Neuronal stem cell (in vitro differentiated cells): Measurements from ENCODE around the gene LRRC4B.
"Not testable (repeated sequence)": the region's sequence is repeated elsewhere in the genome, so short reads cannot be mapped to it uniquely, and the experiment has no call there.

Source experiments
- DNase-seq: peaks from one replicate; pipeline ENCODE4 v3.0.0-alpha.2; 2013; ENCODE audit warnings: low spot score
- H2AFZ ChIP-seq: one replicate; pipeline ENCODE4 v1.6.1; 2013; ENCODE audit warnings: mild to moderate bottlenecking, low read length, inconsistent platforms
- H2AK5ac ChIP-seq: 2 replicates; pipeline ENCODE4 v1.6.1; 2013; ENCODE audit warnings: low read depth, mild to moderate bottlenecking, inconsistent platforms, low read length, moderate library complexity, mixed read lengths
- H2BK120ac ChIP-seq: 2 replicates; pipeline ENCODE4 v1.6.1; 2013; ENCODE audit warnings: low read depth, mild to moderate bottlenecking, inconsistent platforms, low read length, moderate library complexity, mixed read lengths
- H2BK12ac ChIP-seq: one replicate; pipeline ENCODE4 v1.6.1; 2013; ENCODE audit warnings: low read length, inconsistent platforms
- H2BK15ac ChIP-seq: 2 replicates; pipeline ENCODE4 v1.6.1; 2013; ENCODE audit warnings: mild to moderate bottlenecking, low read length, inconsistent platforms, mixed read lengths
- H2BK5ac ChIP-seq: one replicate; pipeline ENCODE4 v1.6.1; 2013; ENCODE audit warnings: inconsistent platforms, mild to moderate bottlenecking, low read length, moderate library complexity
- H3K14ac ChIP-seq: one replicate; pipeline ENCODE4 v1.6.1; 2013; ENCODE audit warnings: low read length, inconsistent platforms
- H3K18ac ChIP-seq: 2 replicates; pipeline ENCODE4 v1.6.1; 2013; ENCODE audit warnings: low read length, inconsistent platforms
- H3K23ac ChIP-seq: 2 replicates; pipeline ENCODE4 v1.6.1; 2013; ENCODE audit warnings: low read depth, mild to moderate bottlenecking, mixed read lengths, low read length, inconsistent platforms; ENCODE audit not compliant: poor library complexity
- H3K27ac ChIP-seq: replicated peaks from 3 replicates; pipeline ENCODE4 v1.5.1; 2013; ENCODE audit warnings: low read length, inconsistent platforms
- H3K27me3 ChIP-seq, 3 experiments: 2 replicates each; pipeline ENCODE4 v1.6.1; 2013; ENCODE audit warnings: low read length in 3 of 3, mild to moderate bottlenecking in 2 of 3, inconsistent platforms in 1 of 3, low read depth in 1 of 3, mixed read lengths in 1 of 3, moderate library complexity in 1 of 3; ENCODE audit not compliant: control insufficient read depth in 3 of 3, insufficient read depth in 3 of 3
- H3K36me3 ChIP-seq, 2 donors: replicated peaks in 1 of 2; 2 replicates each; pipeline ENCODE4 v1.6.1; 2013; ENCODE audit warnings: low read length in 2 of 2; ENCODE audit not compliant: control insufficient read depth in 2 of 2, insufficient read depth in 2 of 2
- H3K4ac ChIP-seq: 2 replicates; pipeline ENCODE4 v1.6.1; 2013; ENCODE audit warnings: inconsistent platforms, mild to moderate bottlenecking, low read length, moderate library complexity
- H3K4me1 ChIP-seq, 2 donors: 1 replicate in 1 of 2; 2 replicates in 1 of 2; pipeline ENCODE4 v1.6.1; 2013; ENCODE audit warnings: low read length in 2 of 2, low read depth in 1 of 2; ENCODE audit not compliant: control insufficient read depth in 2 of 2, insufficient read depth in 1 of 2
- H3K4me2 ChIP-seq: one replicate; pipeline ENCODE4 v1.6.1; 2013; ENCODE audit warnings: mild to moderate bottlenecking, low read length, inconsistent platforms; ENCODE audit not compliant: insufficient read depth, poor library complexity, severe bottlenecking
- H3K4me3 ChIP-seq, 2 donors: 2 replicates each; pipeline ENCODE4 v1.5.1; 2013; ENCODE audit warnings: low read length in 2 of 2, mild to moderate bottlenecking in 2 of 2, inconsistent platforms in 1 of 2, moderate library complexity in 1 of 2
- H3K79me1 ChIP-seq: one replicate; pipeline ENCODE4 v1.6.1; 2013; ENCODE audit warnings: low read depth, mild to moderate bottlenecking, inconsistent platforms, low read length, moderate library complexity
- H3K9ac ChIP-seq: one replicate; pipeline ENCODE4 v1.6.1; 2013; ENCODE audit warnings: mild to moderate bottlenecking, low read depth, low read length, inconsistent platforms; ENCODE audit not compliant: poor library complexity
- H3K9me3 ChIP-seq, 2 donors: replicated peaks in 1 of 2; 2 replicates each; pipeline versions ENCODE3 to v1.6.1; 2013; ENCODE audit warnings: low read length in 2 of 2, mild to moderate bottlenecking in 2 of 2, inconsistent platforms in 1 of 2, low read depth in 1 of 2, mixed read lengths in 1 of 2, moderate library complexity in 1 of 2; ENCODE audit not compliant: control insufficient read depth in 2 of 2, insufficient read depth in 1 of 2
- H4K8ac ChIP-seq: one replicate; pipeline ENCODE4 v1.6.1; 2013; ENCODE audit warnings: low read depth, mild to moderate bottlenecking, inconsistent platforms, low read length, moderate library complexity
- H4K91ac ChIP-seq: one replicate; pipeline ENCODE4 v1.6.1; 2013; ENCODE audit warnings: low read length, low read depth, mild to moderate bottlenecking, inconsistent platforms; ENCODE audit not compliant: poor library complexity
- WGBS, 2 donors: extraction: QIAGEN DNeasy Blood & Tissue Kit; methylation state at CpG; one replicate each; pipeline ENCODE4 v1.1.7; 2013; ENCODE audit warnings: missing lambda C conversion rate in 2 of 2, mixed read lengths in 1 of 2; ENCODE audit not compliant: insufficient read length in 2 of 2, insufficient replicate concordance in 1 of 2; ENCODE audit errors: extremely low coverage in 2 of 2; 5-methylcytosine and 5-hydroxymethylcytosine counted together

Gene LRRC4B

GRCh38 chr19:50607388-50607787 is 39.2 kb upstream of the LRRC4B start:
- Histone ChIP-seq H3K14ac (no peak overlapping the region), H2BK5ac (no peak overlapping the region), H3K18ac (no peak overlapping the region), H2AFZ (peak overlapping the region; percentile 73), H4K8ac (no peak overlapping the region), H3K79me1 (no peaks in the 10 kb centered on the region), H3K4me3 (no peak overlapping the region), H3K27ac (no peak overlapping the region), H3K4ac (no peak overlapping the region), H3K27me3 (peaks cover 0 to 16% (median 15%) of the 10 kb centered on the region in 3 experiments), H2BK15ac (peak overlapping the region; percentile 20), H3K23ac (no peak overlapping the region), H2BK120ac (no peak overlapping the region), H3K9me3 (peaks cover 4 to 5% of the 10 kb centered on the region in 2 donors), H3K4me2 (no peak overlapping the region), H4K91ac (no peak overlapping the region), H2AK5ac (no peak overlapping the region), H3K4me1 (peaks cover 0 to 2% of the 10 kb centered on the region in 2 donors), H2BK12ac (no peak overlapping the region), H3K9ac (no peak overlapping the region), H3K36me3 (no peaks in the 10 kb centered on the region)
- WGBS, 2 donors: no CpG with 5 or more reads among the region's 20 CpGs
- no peak for DNase-seq

- not testable (repeated sequence) for H3K9ac ChIP-seq, H4K8ac ChIP-seq, H2BK120ac ChIP-seq, H2AK5ac ChIP-seq, H2BK5ac ChIP-seq, H2BK15ac ChIP-seq, H3K9me3 ChIP-seq, H3K79me1 ChIP-seq, H4K91ac ChIP-seq, H3K14ac ChIP-seq, H3K4ac ChIP-seq, H3K4me1 ChIP-seq, H2BK12ac ChIP-seq, H3K23ac ChIP-seq, H3K36me3 ChIP-seq, H3K27ac ChIP-seq
- Histone ChIP-seq H3K18ac (peak overlapping the region; percentile 85), H3K4me2 (peak overlapping the region; percentile 18), H3K4me3 (peak overlapping the region in 1 of 2 donors; percentile 65), H2AFZ (peak overlapping the region; percentile 68), H3K27me3 (peaks cover 0 to 25% (median 22%) of the 10 kb centered on the region in 3 experiments)
- no CpG with 5 or more reads among the region's 58 CpGs for WGBS, 2 donors
- DNase-seq: peak; percentile 41
Observed at GRCh38 chr19:50606059-50606836, 38.0 kb upstream of the LRRC4B start.

- not testable (repeated sequence) for H3K4me3 ChIP-seq
Observed at GRCh38 chr19:50604264-50605073, 36.2 kb upstream of the LRRC4B start.

GRCh38 chr19:50602935-50603334 is 34.7 kb upstream of the LRRC4B start:
- no peak for DNase-seq
- H3K14ac ChIP-seq: no peak overlapping the region

More at GRCh38 chr19:50604264-50605073, 36.2 kb upstream of the LRRC4B start:
- not testable (repeated sequence) for H3K23ac ChIP-seq, H3K27ac ChIP-seq, H2AK5ac ChIP-seq, H3K4me2 ChIP-seq, H2AFZ ChIP-seq, H2BK5ac ChIP-seq, H2BK12ac ChIP-seq, H4K91ac ChIP-seq, H3K18ac ChIP-seq, H4K8ac ChIP-seq, H3K9ac ChIP-seq, H3K9me3 ChIP-seq, H3K79me1 ChIP-seq, H2BK15ac ChIP-seq, H3K36me3 ChIP-seq, H3K4ac ChIP-seq, DNase-seq, H2BK120ac ChIP-seq, H3K14ac ChIP-seq, H3K4me1 ChIP-seq
- no CpG with 5 or more reads among the region's 56 CpGs for WGBS, 2 donors
- peaks cover 0 to 31% (median 22%) of the 10 kb centered on the region in 3 experiments for H3K27me3 ChIP-seq

More at GRCh38 chr19:50602935-50603334, 34.7 kb upstream of the LRRC4B start:
- Histone ChIP-seq H3K4me3 (no peak overlapping the region), H3K23ac (no peak overlapping the region), H2BK15ac (no peak overlapping the region), H3K27me3 (peaks cover 0 to 31% (median 22%) of the 10 kb centered on the region in 3 experiments), H3K79me1 (no peaks in the 10 kb centered on the region), H2BK5ac (no peak overlapping the region), H3K9ac (no peak overlapping the region), H2BK120ac (no peak overlapping the region), H3K36me3 (no peaks in the 10 kb centered on the region), H3K9me3 (peaks cover 4 to 5% of the 10 kb centered on the region in 2 donors), H2AFZ (no peak overlapping the region), H3K4me2 (no peak overlapping the region), H3K4ac (no peak overlapping the region), H2BK12ac (no peak overlapping the region), H4K8ac (no peak overlapping the region), H4K91ac (no peak overlapping the region), H2AK5ac (no peak overlapping the region), H3K18ac (no peak overlapping the region), H3K4me1 (peaks cover 0 to 2% of the 10 kb centered on the region in 2 donors), H3K27ac (no peak overlapping the region)
- WGBS, 2 donors: no CpG with 5 or more reads among the region's 4 CpGs
